Mesendoderm (in vitro differentiated cells): ENCODE measurements around the gene TIPRL.

ENCODE experiments used
- DNase-seq: peaks from one replicate; pipeline ENCODE4 v3.0.0; 2013
- H2AK5ac ChIP-seq: 2 replicates; pipeline ENCODE4 v1.6.1; 2013; ENCODE audit warnings: low read length, inconsistent platforms
- H2BK120ac ChIP-seq: 2 replicates; pipeline ENCODE4 v1.6.1; 2013; ENCODE audit warnings: low read depth, mild to moderate bottlenecking, low read length, moderate library complexity, mixed read lengths
- H2BK15ac ChIP-seq: replicated peaks from 2 replicates; pipeline ENCODE4 v1.6.1; 2013; ENCODE audit warnings: low read depth, mild to moderate bottlenecking, moderate library complexity
- H2BK5ac ChIP-seq: 2 replicates; pipeline ENCODE4 v1.6.1; 2013; ENCODE audit warnings: low read length, inconsistent platforms
- H3K18ac ChIP-seq: 2 replicates; pipeline ENCODE4 v1.6.1; 2013; ENCODE audit warnings: mild to moderate bottlenecking, low read length, mixed read lengths
- H3K23ac ChIP-seq: one replicate; pipeline ENCODE4 v1.6.1; 2013; ENCODE audit warnings: low read length
- H3K27ac ChIP-seq: 2 replicates; pipeline ENCODE4 v1.5.1; 2013; ENCODE audit warnings: low read depth, mild to moderate bottlenecking, inconsistent platforms, low read length, moderate library complexity
- H3K27me3 ChIP-seq: 2 replicates; pipeline ENCODE4 v1.6.1; 2013; ENCODE audit warnings: low read length, control low read depth, mild to moderate bottlenecking, inconsistent platforms; ENCODE audit not compliant: insufficient read depth, poor library complexity
- H3K36me3 ChIP-seq: 2 replicates; pipeline ENCODE4 v1.6.1; 2013; ENCODE audit warnings: low read length, inconsistent platforms; ENCODE audit not compliant: control insufficient read depth, insufficient read depth
- H3K4ac ChIP-seq: one replicate; pipeline ENCODE4 v1.6.1; 2013; ENCODE audit warnings: low read depth, mild to moderate bottlenecking, low read length, moderate library complexity
- H3K4me1 ChIP-seq: 2 replicates; pipeline ENCODE4 v1.6.1; 2013; ENCODE audit warnings: low read depth, low read length, inconsistent platforms; ENCODE audit not compliant: control insufficient read depth
- H3K4me2 ChIP-seq: 2 replicates; pipeline ENCODE4 v1.6.1; 2013; ENCODE audit warnings: low read length
- H3K4me3 ChIP-seq: 2 replicates; pipeline ENCODE4 v1.5.1; 2013; ENCODE audit warnings: mild to moderate bottlenecking, low read length
- H3K56ac ChIP-seq: one replicate; pipeline ENCODE4 v1.6.1; 2013; ENCODE audit warnings: low read length
- H3K79me1 ChIP-seq: 2 replicates; pipeline ENCODE4 v1.6.1; 2013; ENCODE audit warnings: low read length, inconsistent platforms
- H3K79me2 ChIP-seq: 2 replicates; pipeline ENCODE4 v1.6.1; 2013; ENCODE audit warnings: mild to moderate bottlenecking, low read length; ENCODE audit not compliant: control insufficient read depth, insufficient read depth
- H3K9ac ChIP-seq: 2 replicates; pipeline ENCODE4 v1.6.1; 2013; ENCODE audit warnings: low read length, inconsistent platforms
- H4K5ac ChIP-seq: one replicate; pipeline ENCODE4 v1.6.1; 2013; ENCODE audit warnings: low read length
- H4K8ac ChIP-seq: one replicate; pipeline ENCODE4 v1.6.1; 2013; ENCODE audit warnings: low read depth, mild to moderate bottlenecking, control low read depth, low read length, moderate library complexity
- WGBS: extraction: QIAGEN DNeasy Blood & Tissue Kit; methylation state at CpG from one replicate; pipeline ENCODE4 v1.1.7; 2013; ENCODE audit warnings: low lambda C conversion rate, missing lambda C conversion rate; ENCODE audit not compliant: insufficient coverage; ENCODE audit errors: extremely low coverage; 5-methylcytosine and 5-hydroxymethylcytosine counted together

TIPRL gene

GRCh38 chr1:168234846-168235547 lies 56.2 kb downstream of the TIPRL start:
- no peaks in the 10 kb centered on the region for H3K79me2 ChIP-seq
- no peak overlapping the region for H3K4ac ChIP-seq
- no peak overlapping the region for H3K4me3 ChIP-seq
- H2BK5ac ChIP-seq: no peak overlapping the region
- no peak overlapping the region for H4K5ac ChIP-seq
- H3K36me3 ChIP-seq: no peaks in the 10 kb centered on the region
- no peak overlapping the region for H2BK120ac ChIP-seq
- DNase-seq: peak; percentile 82
- H4K8ac ChIP-seq: no peak overlapping the region
- no peak overlapping the region for H3K27ac ChIP-seq
- WGBS: no CpG with 5 or more reads among the region's 8 CpGs
- H3K23ac ChIP-seq: no peak overlapping the region
- no peak overlapping the region for H3K56ac ChIP-seq
- no peak overlapping the region for H3K4me2 ChIP-seq
- no peak overlapping the region for H3K18ac ChIP-seq
- peaks cover 4% of the 10 kb centered on the region for H3K79me1 ChIP-seq
- no peaks in the 10 kb centered on the region for H3K4me1 ChIP-seq
- H3K9ac ChIP-seq: no peak overlapping the region
- no peaks in the 10 kb centered on the region for H3K27me3 ChIP-seq
- no peak overlapping the region for H2BK15ac ChIP-seq
- no peak overlapping the region for H2AK5ac ChIP-seq

DNA sequence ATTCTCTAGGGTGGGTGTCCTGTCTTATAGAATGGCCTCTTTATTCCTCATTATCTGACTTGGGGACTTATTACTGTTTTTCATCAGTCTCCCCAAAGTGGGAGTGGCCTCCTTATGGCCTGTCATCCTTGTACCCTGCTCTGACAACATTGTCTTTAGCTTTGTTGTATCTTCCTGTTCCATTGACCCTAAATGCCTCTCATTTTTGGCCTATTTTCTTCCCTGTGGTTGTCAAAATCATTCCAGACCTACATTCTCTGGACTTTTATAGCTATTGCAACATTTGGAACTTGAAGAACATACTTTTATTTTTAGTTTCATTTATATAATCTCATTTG lies 56.8 kb downstream of the TIPRL start:
- H3K4me2 ChIP-seq: no peak overlapping the region
- H3K4ac ChIP-seq: no peak overlapping the region
- no peak overlapping the region for H2BK15ac ChIP-seq
- H2AK5ac ChIP-seq: no peak overlapping the region
- H3K4me3 ChIP-seq: no peak overlapping the region
- H2BK5ac ChIP-seq: no peak overlapping the region
- no peak for DNase-seq
- no peaks in the 10 kb centered on the region for H3K36me3 ChIP-seq
- H3K56ac ChIP-seq: no peak overlapping the region
- no peak overlapping the region for H4K8ac ChIP-seq
- H3K23ac ChIP-seq: no peak overlapping the region
- H3K9ac ChIP-seq: no peak overlapping the region
- no peaks in the 10 kb centered on the region for H3K4me1 ChIP-seq
- no peak overlapping the region for H4K5ac ChIP-seq
- H3K79me1 ChIP-seq: peaks cover 2% of the 10 kb centered on the region
- no peak overlapping the region for H3K27ac ChIP-seq
- no peak overlapping the region for H3K18ac ChIP-seq
- H3K79me2 ChIP-seq: no peaks in the 10 kb centered on the region
- no peaks in the 10 kb centered on the region for H3K27me3 ChIP-seq
- no peak overlapping the region for H2BK120ac ChIP-seq

DNA sequence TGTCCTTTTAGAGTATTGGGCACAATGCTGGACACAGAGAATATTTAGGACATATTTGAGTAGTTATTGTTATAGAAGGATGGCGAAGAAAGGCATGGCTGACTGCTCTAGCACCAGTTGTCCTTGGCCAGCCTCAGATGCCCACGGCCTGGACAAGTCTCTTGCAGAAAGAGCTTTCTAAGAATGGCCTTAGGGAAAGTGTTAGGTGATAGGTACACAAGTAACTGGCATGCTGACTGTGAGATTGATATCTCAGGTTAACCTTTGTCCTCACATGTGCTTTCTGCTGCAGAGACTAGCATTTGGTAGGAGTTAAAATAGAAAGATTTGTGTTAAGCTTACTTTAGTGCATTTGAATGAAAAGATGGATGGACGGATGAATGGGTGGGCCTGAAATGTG lies 57.2 kb downstream of the TIPRL start:
- no peaks in the 10 kb centered on the region for H3K27me3 ChIP-seq
- no peaks in the 10 kb centered on the region for H3K4me1 ChIP-seq
- H3K27ac ChIP-seq: no peak overlapping the region
- no peak overlapping the region for H4K8ac ChIP-seq
- no peaks in the 10 kb centered on the region for H3K36me3 ChIP-seq
- no peak overlapping the region for H2BK120ac ChIP-seq
- no peak overlapping the region for H3K4ac ChIP-seq
- WGBS: no CpG with 5 or more reads among the region's 3 CpGs
- H4K5ac ChIP-seq: no peak overlapping the region
- H3K18ac ChIP-seq: no peak overlapping the region
- no peak overlapping the region for H2BK15ac ChIP-seq
- H2BK5ac ChIP-seq: no peak overlapping the region
- H2AK5ac ChIP-seq: no peak overlapping the region
- no peak overlapping the region for H3K4me2 ChIP-seq
- no peaks in the 10 kb centered on the region for H3K79me2 ChIP-seq
- DNase-seq: no peak
- no peak overlapping the region for H3K23ac ChIP-seq
- no peak overlapping the region for H3K9ac ChIP-seq
- H3K79me1 ChIP-seq: peaks cover 2% of the 10 kb centered on the region
- H3K4me3 ChIP-seq: no peak overlapping the region
- H3K56ac ChIP-seq: no peak overlapping the region

DNA sequence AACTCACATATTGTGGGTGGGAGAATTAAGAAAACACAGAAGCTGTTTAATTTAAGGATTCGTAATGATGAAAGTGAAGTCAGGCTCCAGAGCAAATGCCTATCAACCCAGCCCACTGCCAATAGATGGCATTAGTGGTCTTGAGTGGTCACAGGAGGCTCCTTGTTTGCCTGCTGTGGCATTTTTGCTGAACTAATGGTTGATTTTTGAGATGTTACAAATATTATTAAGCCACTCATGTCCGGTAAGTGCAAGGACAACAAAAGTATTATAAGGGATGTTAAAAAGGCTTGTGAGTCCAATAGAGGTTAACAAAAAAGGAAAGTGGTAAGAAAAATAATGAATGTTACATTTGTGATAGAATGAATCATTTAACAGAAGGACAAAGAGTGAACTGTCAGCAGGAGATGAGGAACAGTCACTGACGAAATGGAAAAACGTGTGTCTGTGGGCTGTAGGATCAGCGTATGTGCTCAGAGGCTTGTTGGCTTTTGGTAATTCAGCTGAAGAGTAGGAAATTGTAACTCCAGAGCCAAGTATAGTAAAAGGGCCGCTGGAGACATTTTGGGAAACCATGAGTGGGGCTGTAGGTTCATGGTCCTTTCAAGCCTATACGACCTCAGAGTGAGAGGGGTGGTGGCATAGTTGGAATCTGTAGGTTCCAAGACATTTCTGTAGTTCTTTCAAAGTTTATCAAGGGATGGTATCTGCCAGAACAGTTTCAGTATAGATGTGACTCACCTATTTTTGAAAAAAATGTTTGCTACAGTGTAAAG lies 58.3 kb downstream of the TIPRL start:
- H3K4ac ChIP-seq: no peak overlapping the region
- H2BK5ac ChIP-seq: no peak overlapping the region
- no peak overlapping the region for H3K27ac ChIP-seq
- H2BK15ac ChIP-seq: no peak overlapping the region
- H2AK5ac ChIP-seq: no peak overlapping the region
- no peak overlapping the region for H3K18ac ChIP-seq
- no peak overlapping the region for H3K56ac ChIP-seq
- H3K36me3 ChIP-seq: no peaks in the 10 kb centered on the region
- H4K5ac ChIP-seq: no peak overlapping the region
- H3K4me3 ChIP-seq: no peak overlapping the region
- no peak overlapping the region for H3K4me2 ChIP-seq
- H3K27me3 ChIP-seq: no peaks in the 10 kb centered on the region
- no peak for DNase-seq
- no peak overlapping the region for H3K23ac ChIP-seq
- no peak overlapping the region for H3K9ac ChIP-seq
- H3K79me2 ChIP-seq: no peaks in the 10 kb centered on the region
- no peaks in the 10 kb centered on the region for H3K4me1 ChIP-seq
- no peak overlapping the region for H4K8ac ChIP-seq
- WGBS: no CpG with 5 or more reads among the region's 7 CpGs
- H3K79me1 ChIP-seq: no peaks in the 10 kb centered on the region
- no peak overlapping the region for H2BK120ac ChIP-seq

GRCh38 chr1:168243198-168243597 lies 64.4 kb downstream of the TIPRL start:
- Histone ChIP-seq H3K56ac (no peak overlapping the region), H3K23ac (no peak overlapping the region), H2BK120ac (no peak overlapping the region), H2AK5ac (no peak overlapping the region), H3K36me3 (peaks cover 12% of the 10 kb centered on the region), H3K4me2 (no peak overlapping the region), H3K18ac (no peak overlapping the region), H2BK5ac (no peak overlapping the region), H3K4me1 (no peaks in the 10 kb centered on the region), H4K8ac (no peak overlapping the region), H3K79me2 (no peaks in the 10 kb centered on the region), H3K4me3 (no peak overlapping the region), H3K79me1 (no peaks in the 10 kb centered on the region), H2BK15ac (no peak overlapping the region), H4K5ac (no peak overlapping the region), H3K9ac (no peak overlapping the region), H3K27me3 (no peaks in the 10 kb centered on the region), H3K27ac (no peak overlapping the region), H3K4ac (no peak overlapping the region)
- DNase-seq: no peak
- WGBS: no CpG with 5 or more reads among the region's 2 CpGs
